Adipose tissue (tissue), 3 donors: ENCODE results near the gene HTATIP2. TPM values are rescaled to one million over a fixed set of nuclear protein-coding genes. Genes with fewer than 3 reads are reported as not detected.

ENCODE experiments used
- H3K27ac ChIP-seq: one replicate; pipeline ENCODE4 v1.5.1; 2013; ENCODE audit warnings: low read depth, low read length
- WGBS, 3 donors: extraction: QIAGEN DNeasy Blood & Tissue Kit; methylation state at CpG; one replicate each; pipeline ENCODE4 v1.1.7; 2013; 5-methylcytosine and 5-hydroxymethylcytosine counted together
- polyA plus RNA-seq, 3 donors: library from polyadenylated mRNA; stranded (reverse); fragments of 200-250 nt; gene quantifications; one replicate each; pipeline ENCODE4 v1.2.3, GENCODE V29; 2013
- donor health status: healthy with polysubstance abuse.
- donor health status: Bipolar disorder and iron deficiency.
- donor health status: healthy.

The HTATIP2 gene
- polyA plus RNA-seq, 3 donors = 12.2 to 48.6 (median 19.4) TPM

DNA sequence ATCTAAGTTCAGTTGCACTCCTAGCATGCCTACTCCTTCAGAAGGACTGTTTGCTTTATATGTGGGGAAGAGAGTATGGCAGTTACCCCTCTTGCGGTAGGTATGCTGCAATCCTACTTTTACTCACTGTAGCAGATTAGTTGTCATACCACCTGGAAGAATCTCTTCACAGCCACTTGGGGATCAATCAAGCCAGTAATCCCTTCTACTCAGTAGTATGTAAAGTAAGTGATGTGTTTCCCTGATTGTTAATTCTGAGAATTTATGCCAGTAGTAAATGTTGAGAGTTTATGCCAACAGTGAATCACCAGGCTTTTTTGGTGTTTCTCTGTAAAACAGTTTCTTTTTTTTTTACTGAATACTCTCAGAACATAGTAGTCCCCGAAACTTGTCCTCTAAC is 58.4 kb downstream of the HTATIP2 start:
- no peak overlapping the region for H3K27ac ChIP-seq
- 70 to 100% (median 98%) methylated on average over 2 of the region's 2 CpGs for WGBS, 3 donors

DNA sequence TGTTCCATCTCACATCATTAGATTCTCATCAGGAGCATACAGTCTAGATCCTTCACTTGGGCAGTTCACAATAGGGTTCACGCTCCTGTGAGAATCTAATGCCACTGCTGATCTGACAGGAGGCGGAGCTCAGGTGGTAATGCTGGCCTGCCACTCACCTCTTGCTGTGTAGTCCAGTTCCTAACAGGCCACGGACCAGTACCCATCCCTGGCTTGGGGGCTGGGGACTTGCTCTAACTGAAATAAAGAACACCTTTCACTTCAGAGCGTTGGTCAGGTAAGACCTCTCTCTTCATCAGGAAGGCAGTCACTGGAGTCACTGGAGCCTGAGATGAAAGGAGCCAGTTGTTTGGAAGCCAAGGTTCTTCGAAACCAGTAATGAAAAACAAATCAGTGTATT is 65.7 kb downstream of the HTATIP2 start:
- WGBS, 3 donors = 88 to 96% (median 92%) methylated on average over 5 of the region's 5 CpGs
- no peak overlapping the region for H3K27ac ChIP-seq

Other genes with a start within 250 kb of the HTATIP2 start
- not detected for gene DBX1, start 203.2 kb upstream of the HTATIP2 start, polyA plus RNA-seq
- 1 to 10 TPM; 4.1 to 7.6 (median 6.3) TPM for gene PRMT3, start 24.0 kb downstream of the HTATIP2 start, polyA plus RNA-seq
- not detected for gene SLC6A5, start 235.9 kb downstream of the HTATIP2 start, polyA plus RNA-seq